H9 (cell line): ENCODE results near the gene CALCOCO1. TPM values are rescaled to one million over a fixed set of nuclear protein-coding genes. Genes with fewer than 3 reads are reported as not detected.

ENCODE experiments used
- DNase-seq: peaks from one replicate; pipeline ENCODE4 v3.0.0-alpha.2; 2017
- H2AFZ ChIP-seq: one replicate; pipeline ENCODE4 v1.6.1; 2013; ENCODE audit warnings: mild to moderate bottlenecking, low read length, control low read depth, moderate library complexity
- H2AK5ac ChIP-seq: 2 replicates; pipeline ENCODE4 v1.6.1; 2013; ENCODE audit warnings: low read length, control low read depth, mixed read lengths; ENCODE audit not compliant: insufficient read length
- H2BK120ac ChIP-seq: one replicate; pipeline ENCODE4 v1.6.1; 2013; ENCODE audit warnings: low read depth, mild to moderate bottlenecking, low read length, control low read depth, inconsistent platforms; ENCODE audit not compliant: poor library complexity, severe bottlenecking
- H2BK12ac ChIP-seq: 2 replicates; pipeline ENCODE4 v1.6.1; 2013; ENCODE audit warnings: low read length, control low read depth, mixed read lengths, low read depth; ENCODE audit not compliant: insufficient read length
- H2BK15ac ChIP-seq: 2 replicates; pipeline ENCODE4 v1.6.1; 2013; ENCODE audit warnings: low read depth, low read length, control low read depth
- H2BK20ac ChIP-seq: one replicate; pipeline ENCODE4 v1.6.1; 2013; ENCODE audit warnings: low read depth, mild to moderate bottlenecking, low read length, control low read depth, inconsistent platforms; ENCODE audit not compliant: poor library complexity, severe bottlenecking
- H2BK5ac ChIP-seq: 2 replicates; pipeline ENCODE4 v1.6.1; 2013; ENCODE audit warnings: low read length, control low read depth, mixed read lengths; ENCODE audit not compliant: insufficient read length
- H3K14ac ChIP-seq: 2 replicates; pipeline ENCODE4 v1.6.1; 2013; ENCODE audit warnings: low read length, control low read depth; ENCODE audit not compliant: insufficient read depth
- H3K18ac ChIP-seq: 2 replicates; pipeline ENCODE4 v1.6.1; 2013; ENCODE audit warnings: low read depth, mild to moderate bottlenecking, mixed read lengths, low read length, control low read depth; ENCODE audit not compliant: insufficient read length
- H3K23ac ChIP-seq: 2 replicates; pipeline ENCODE4 v1.6.1; 2013; ENCODE audit warnings: low read length, control low read depth, mixed read lengths, low read depth; ENCODE audit not compliant: insufficient read length
- H3K23me2 ChIP-seq: 2 replicates; pipeline ENCODE4 v1.6.1; 2013; ENCODE audit warnings: low read depth, mild to moderate bottlenecking, mixed read lengths, low read length, control low read depth; ENCODE audit not compliant: insufficient read length, poor library complexity, severe bottlenecking
- H3K27ac ChIP-seq: 2 replicates; pipeline ENCODE4 v1.5.1; 2013; ENCODE audit warnings: low read length, control low read depth, mixed read lengths, low read depth; ENCODE audit not compliant: insufficient read length
- H3K27me3 ChIP-seq: 2 replicates; pipeline ENCODE4 v1.6.1; 2013; ENCODE audit warnings: low read length, control low read depth, inconsistent platforms; ENCODE audit not compliant: insufficient read depth
- H3K4ac ChIP-seq: 2 replicates; pipeline ENCODE4 v1.6.1; 2013; ENCODE audit warnings: low read depth, mild to moderate bottlenecking, control low read depth, inconsistent platforms, low read length, moderate library complexity
- H3K4me1 ChIP-seq: 2 replicates; pipeline ENCODE4 v1.6.1; 2013; ENCODE audit warnings: low read length, control low read depth, inconsistent platforms; ENCODE audit not compliant: insufficient read depth
- H3K4me2 ChIP-seq: 2 replicates; pipeline ENCODE4 v1.6.1; 2013; ENCODE audit warnings: low read length, control low read depth, mixed read lengths; ENCODE audit not compliant: insufficient read length, insufficient read depth
- H3K56ac ChIP-seq: 2 replicates; pipeline ENCODE4 v1.6.1; 2013; ENCODE audit warnings: low read depth, mild to moderate bottlenecking, mixed read lengths, low read length, control low read depth; ENCODE audit not compliant: insufficient read length
- H3K79me1 ChIP-seq: 2 replicates; pipeline ENCODE4 v1.6.1; 2013; ENCODE audit warnings: low read depth, mild to moderate bottlenecking, moderate library complexity, low read length, control low read depth, inconsistent platforms; ENCODE audit not compliant: insufficient read depth, poor library complexity, severe bottlenecking
- H3K79me2 ChIP-seq: 2 replicates; pipeline ENCODE4 v1.6.1; 2013; ENCODE audit warnings: low read length, control low read depth, inconsistent platforms; ENCODE audit not compliant: insufficient read depth
- H3K9ac ChIP-seq: 2 replicates; pipeline ENCODE4 v1.6.1; 2013; ENCODE audit warnings: low read length, control low read depth, mixed read lengths; ENCODE audit not compliant: insufficient read length; ENCODE audit errors: extremely low read depth
- H3K9me3 ChIP-seq: one replicate; pipeline ENCODE4 v1.6.1; 2013; ENCODE audit warnings: low read depth, low read length, inconsistent platforms; ENCODE audit not compliant: control insufficient read depth
- H3T11ph ChIP-seq: one replicate; pipeline ENCODE4 v1.6.1; 2013; ENCODE audit warnings: mild to moderate bottlenecking, low read length, control low read depth, inconsistent platforms
- H4K20me1 ChIP-seq: one replicate; pipeline ENCODE4 v1.6.1; 2013; ENCODE audit not compliant: control insufficient read depth, insufficient read length, insufficient read depth
- H4K5ac ChIP-seq: 2 replicates; pipeline ENCODE4 v1.6.1; 2013; ENCODE audit warnings: low read depth, mild to moderate bottlenecking, mixed read lengths, low read length, control low read depth; ENCODE audit not compliant: insufficient read length
- H4K8ac ChIP-seq: replicated peaks from 2 replicates; pipeline ENCODE4 v1.6.1; 2013; ENCODE audit warnings: low read length, control low read depth, mixed read lengths, low read depth; ENCODE audit not compliant: insufficient read length
- H4K91ac ChIP-seq: 2 replicates; pipeline ENCODE4 v1.6.1; 2013; ENCODE audit warnings: low read depth, mild to moderate bottlenecking, moderate library complexity, mixed read lengths, low read length, control low read depth; ENCODE audit not compliant: insufficient read length
- H3K27ac Mint-ChIP-seq, 3 experiments: 2 replicates in 2 of 3; 3 replicates in 1 of 3; pipeline ENCODE4 v1.8.0; 2020 to 2021; ENCODE audit warnings: mixed read lengths in 3 of 3, mild to moderate bottlenecking in 1 of 3, moderate library complexity in 1 of 3
- H3K27me3 Mint-ChIP-seq: 2 replicates; pipeline ENCODE4 v1.8.0; 2021; ENCODE audit warnings: low read depth, mild to moderate bottlenecking, moderate library complexity, mixed read lengths
- H3K36me3 Mint-ChIP-seq, 3 experiments: 2 replicates in 2 of 3; 3 replicates in 1 of 3; pipeline ENCODE4 v1.8.0; 2020 to 2021; ENCODE audit warnings: low read depth in 3 of 3, mixed read lengths in 3 of 3; ENCODE audit not compliant: insufficient read depth in 1 of 3
- H3K4me1 Mint-ChIP-seq, 2 experiments: 2 replicates each; pipeline ENCODE4 v1.8.0; 2020; ENCODE audit warnings: mixed read lengths in 2 of 2
- H3K4me3 Mint-ChIP-seq, 2 experiments: 2 replicates in 1 of 2; 3 replicates in 1 of 2; pipeline ENCODE4 v1.8.0; 2020 to 2021; ENCODE audit warnings: mild to moderate bottlenecking in 2 of 2, mixed read lengths in 2 of 2, moderate library complexity in 1 of 2
- H3K9me3 Mint-ChIP-seq, 2 experiments: 2 replicates in 1 of 2; 3 replicates in 1 of 2; pipeline ENCODE4 v1.8.0; 2020; ENCODE audit warnings: mild to moderate bottlenecking in 2 of 2, mixed read lengths in 2 of 2, moderate library complexity in 1 of 2
- WGBS: extraction: QIAGEN DNeasy Blood & Tissue Kit; methylation state at CpG from one replicate; pipeline ENCODE4 v1.1.7; 2013; ENCODE audit warnings: missing lambda C conversion rate, low lambda C conversion rate, mixed read lengths; ENCODE audit not compliant: insufficient read length; ENCODE audit errors: extremely low coverage; 5-methylcytosine and 5-hydroxymethylcytosine counted together
- total RNA-seq: library from RNA; stranded (reverse); gene quantifications from 2 replicates; pipeline ENCODE4 v1.2.1, GENCODE V29; 2021
- TF ChIP-seq, protein P1 (sequence below): fragments of 200-600 bp; sonication (generic); conservative IDR thresholded peaks from 3 replicates; pipeline ENCODE4 v1.8.0; 2021; ENCODE audit warnings: antibody characterized with exemption, mild to moderate bottlenecking

The CALCOCO1 gene
- total RNA-seq, 1 experiment from 2014 or later: 22.3 TPM

DNA sequence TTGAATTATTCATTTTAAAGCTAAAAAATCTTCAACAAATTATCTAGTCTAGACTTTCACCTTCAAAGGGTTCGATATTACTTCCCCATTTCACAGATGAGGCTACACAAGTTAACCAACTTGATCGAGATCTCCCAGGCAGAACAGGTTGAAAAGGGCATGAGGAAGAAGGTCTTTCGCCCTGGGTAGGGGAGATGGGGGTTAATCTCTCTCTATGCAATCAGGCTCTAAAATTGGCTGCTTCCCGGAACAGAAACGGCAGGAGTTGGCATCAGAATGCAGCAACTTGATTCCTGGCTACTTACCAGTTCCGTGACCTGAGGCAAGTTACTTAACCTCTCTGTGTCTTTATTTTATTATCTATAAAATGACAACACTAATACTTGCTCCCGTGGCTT is 26.9 kb upstream of the CALCOCO1 start:
- no peak overlapping the region for H2BK20ac ChIP-seq
- no peaks in the 10 kb centered on the region for H3K79me1 ChIP-seq
- H2BK5ac ChIP-seq: no peak overlapping the region
- Mint-ChIP-seq H3K9me3 (no peaks in the 10 kb centered on the region), H3K27me3 (peaks cover 20% of the 10 kb centered on the region), H3K4me3 (no peak overlapping the region), H3K36me3 (peaks cover 0 to 2% (median 0%) of the 10 kb centered on the region in 3 experiments; a peak in 1 of 7 replicates), H3K27ac (no peak overlapping the region), H3K4me1 (peaks cover 25 to 31% of the 10 kb centered on the region in 2 experiments)
- H3T11ph ChIP-seq: no peak overlapping the region
- H4K8ac ChIP-seq: no peak overlapping the region
- no peak overlapping the region for H2AK5ac ChIP-seq
- no peaks in the 10 kb centered on the region for H3K9me3 ChIP-seq
- H2BK15ac ChIP-seq: no peak overlapping the region
- H3K4me1 ChIP-seq: peaks cover 5% of the 10 kb centered on the region; the same call in 1 of the 2 replicates
- H4K91ac ChIP-seq: no peak overlapping the region
- no peak for DNase-seq
- peaks cover 18% of the 10 kb centered on the region for H3K23me2 ChIP-seq
- H2BK12ac ChIP-seq: no peak overlapping the region
- no peak overlapping the region for H3K4ac ChIP-seq
- no peak overlapping the region for H3K27ac ChIP-seq
- no peak overlapping the region for H2BK120ac ChIP-seq
- no peak overlapping the region for H2AFZ ChIP-seq
- H3K27me3 ChIP-seq: peaks cover 38% of the 10 kb centered on the region
- H3K9ac ChIP-seq: no peak overlapping the region
- TF ChIP-seq, protein P1, sequence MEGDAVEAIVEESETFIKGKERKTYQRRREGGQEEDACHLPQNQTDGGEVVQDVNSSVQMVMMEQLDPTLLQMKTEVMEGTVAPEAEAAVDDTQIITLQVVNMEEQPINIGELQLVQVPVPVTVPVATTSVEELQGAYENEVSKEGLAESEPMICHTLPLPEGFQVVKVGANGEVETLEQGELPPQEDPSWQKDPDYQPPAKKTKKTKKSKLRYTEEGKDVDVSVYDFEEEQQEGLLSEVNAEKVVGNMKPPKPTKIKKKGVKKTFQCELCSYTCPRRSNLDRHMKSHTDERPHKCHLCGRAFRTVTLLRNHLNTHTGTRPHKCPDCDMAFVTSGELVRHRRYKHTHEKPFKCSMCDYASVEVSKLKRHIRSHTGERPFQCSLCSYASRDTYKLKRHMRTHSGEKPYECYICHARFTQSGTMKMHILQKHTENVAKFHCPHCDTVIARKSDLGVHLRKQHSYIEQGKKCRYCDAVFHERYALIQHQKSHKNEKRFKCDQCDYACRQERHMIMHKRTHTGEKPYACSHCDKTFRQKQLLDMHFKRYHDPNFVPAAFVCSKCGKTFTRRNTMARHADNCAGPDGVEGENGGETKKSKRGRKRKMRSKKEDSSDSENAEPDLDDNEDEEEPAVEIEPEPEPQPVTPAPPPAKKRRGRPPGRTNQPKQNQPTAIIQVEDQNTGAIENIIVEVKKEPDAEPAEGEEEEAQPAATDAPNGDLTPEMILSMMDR: no peak
- H3K23ac ChIP-seq: no peak overlapping the region
- no peak overlapping the region for H3K18ac ChIP-seq
- H3K14ac ChIP-seq: no peak overlapping the region
- no peak overlapping the region for H4K5ac ChIP-seq
- H4K20me1 ChIP-seq: no peaks in the 10 kb centered on the region
- no peak overlapping the region for H3K4me2 ChIP-seq
- no CpG with 5 or more reads among the region's 7 CpGs for WGBS
- no peak overlapping the region for H3K56ac ChIP-seq
- H3K79me2 ChIP-seq: no peaks in the 10 kb centered on the region
